Fibroblast of the conjunctiva (primary cell): ENCODE results near the gene LSM3.

Source experiments
- DNase-seq: peaks from one replicate; pipeline ENCODE4 v3.0.0-alpha.2; 2010; ENCODE audit warnings: low read depth

Gene LSM3

DNA sequence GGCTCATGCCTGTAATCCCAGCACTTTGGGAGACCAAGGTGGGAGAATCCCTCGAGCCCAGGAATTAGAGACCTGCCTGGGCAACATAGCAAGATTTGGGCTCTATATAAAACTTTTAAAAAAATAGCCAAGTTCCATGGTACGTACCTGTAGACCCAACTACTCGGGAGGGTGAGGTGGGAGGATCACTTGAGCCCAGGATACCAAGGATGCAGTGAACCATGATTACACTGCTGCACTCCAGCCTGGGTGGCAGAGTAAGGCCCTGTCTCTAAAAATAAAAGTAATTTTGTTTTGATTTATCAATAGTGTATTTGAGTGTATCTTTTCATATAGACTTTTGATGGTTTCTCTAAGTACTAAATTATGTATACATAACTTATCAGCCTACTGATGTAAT lies 63.1 kb downstream of the LSM3 start:
- DNase-seq: no peak

- no peak for DNase-seq
Measured at GRCh38 chr3:14242490-14243311, 64.1 kb downstream of the LSM3 start.

- no peak for DNase-seq
Measured at GRCh38 chr3:14243782-14244181, 65.2 kb downstream of the LSM3 start.

GRCh38 chr3:14244521-14245247 lies 66.1 kb downstream of the LSM3 start:
- DNase-seq: no peak

GRCh38 chr3:14245248-14245639 lies 66.6 kb downstream of the LSM3 start:
- DNase-seq: no peak

DNA sequence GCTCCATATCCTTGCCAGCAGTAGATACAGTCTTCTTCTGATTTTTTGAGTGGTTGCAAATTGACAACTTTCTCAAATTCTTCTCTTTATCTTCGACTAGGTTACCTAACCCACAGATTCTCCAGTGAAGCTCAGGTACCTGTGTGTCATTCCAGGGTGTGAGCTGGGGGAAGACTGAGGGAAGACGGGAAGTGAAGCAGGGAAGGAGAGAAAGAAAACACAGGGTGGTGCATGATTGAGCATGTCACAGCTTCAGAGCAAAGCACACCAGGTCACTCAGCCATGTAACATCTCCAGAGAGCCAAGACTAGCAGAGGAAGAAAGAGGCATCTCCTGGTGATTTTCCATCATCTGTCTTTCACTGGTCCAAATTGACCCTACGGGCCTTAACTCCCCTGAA lies 67.2 kb downstream of the LSM3 start:
- no peak for DNase-seq

DNA sequence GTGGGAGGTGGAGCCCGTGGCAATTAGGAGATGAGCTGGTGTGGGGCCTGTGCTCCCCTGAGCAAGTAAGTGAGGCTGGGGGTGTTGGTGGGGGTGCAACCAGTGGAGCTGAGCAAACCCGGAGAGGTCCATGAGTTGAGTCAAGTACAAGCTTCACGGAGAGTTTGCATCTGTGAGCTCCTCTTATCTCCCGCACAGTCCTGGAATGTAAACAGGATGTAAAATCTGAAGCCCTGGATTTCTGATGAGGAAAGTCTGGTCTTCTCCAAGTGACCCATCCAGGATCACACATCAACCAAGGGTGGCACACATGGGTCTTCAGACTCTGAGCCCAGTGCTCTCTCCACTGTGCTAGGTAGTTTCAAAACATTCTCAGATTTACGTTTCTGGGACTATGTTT lies 67.8 kb downstream of the LSM3 start:
- no peak for DNase-seq

DNA sequence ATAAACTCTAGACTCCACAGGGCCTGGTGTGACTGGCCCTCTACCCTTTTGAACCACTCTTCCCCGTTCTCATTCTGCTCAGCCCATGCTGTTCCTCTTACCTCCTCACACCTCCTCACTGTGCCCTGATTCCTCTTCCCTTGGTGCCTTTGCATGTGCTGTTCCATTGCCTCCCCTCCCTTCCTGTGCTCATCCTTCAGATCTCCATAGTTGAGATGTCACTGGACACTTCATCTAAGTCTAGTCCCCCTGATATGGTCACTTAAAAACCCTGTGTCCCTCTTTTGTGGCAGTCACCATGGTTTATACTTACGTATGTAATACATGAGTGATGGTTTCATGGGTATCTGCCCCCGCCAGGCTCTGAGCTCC lies 69.8 kb downstream of the LSM3 start:
- DNase-seq: no peak

GRCh38 chr3:14248849-14249523 lies 70.4 kb downstream of the LSM3 start:
- DNase-seq: no peak
